Stimulated activated CD4-positive, alpha-beta T cell treated with anti-CD3 and anti-CD28 coated beads, Interleukin-15, amount 100 ng/mL, for 1 hour (primary cell): ENCODE data around the gene ARL5C.
"Not testable (repeated sequence)": the region's sequence is repeated elsewhere in the genome, so short reads cannot be mapped to it uniquely, and the experiment has no call there.

Source experiments
- DNase-seq, 2 donors: peaks; one replicate each; pipeline ENCODE4 v3.0.0-alpha.2; 2020; ENCODE audit warnings: low read depth in 1 of 2, low spot score in 1 of 2

ARL5C gene

GRCh38 chr17:39168503-39168902 lies 2.5 kb upstream of the ARL5C start:
- DNase-seq = not testable (repeated sequence)

GRCh38 chr17:39167476-39167875 lies 1.5 kb upstream of the ARL5C start:
- DNase-seq = no peak

- DNase-seq = no peak
Observed at GRCh38 chr17:39166437-39167335, 725 bp upstream of the ARL5C start.

GRCh38 chr17:39165178-39165840 lies 652 bp downstream of the ARL5C start:
- DNase-seq = no peak

- DNase-seq = peak; percentile 39 to 51
Observed at GRCh38 chr17:39164675-39165143, 1.3 kb downstream of the ARL5C start.

- DNase-seq = no peak
Observed at GRCh38 chr17:39161962-39162361, 4.0 kb downstream of the ARL5C start.

- DNase-seq = no peak
Observed at GRCh38 chr17:39158623-39159022, 7.3 kb downstream of the ARL5C start.

GRCh38 chr17:39156491-39156890 lies 9.5 kb downstream of the ARL5C start:
- DNase-seq = no peak

- DNase-seq = no peak
Observed at GRCh38 chr17:39155654-39156053, 10.3 kb downstream of the ARL5C start.

GRCh38 chr17:39153599-39154051 lies 12.3 kb downstream of the ARL5C start:
- DNase-seq = peak; percentile 90 to 92

- no peak for DNase-seq
Observed at GRCh38 chr17:39151943-39152818, 13.8 kb downstream of the ARL5C start.

GRCh38 chr17:39151150-39151942 lies 14.6 kb downstream of the ARL5C start, which contains the start of gene PLXDC1:
Gene PLXDC1, minus strand, starts transcription at chr17:39151637. Its CDS starts 200 bp downstream, at chr17:39151437.
- peak in 1 of 2 donors; percentile 12 for DNase-seq

- no peak for DNase-seq
Observed at GRCh38 chr17:39150795-39151149, 15.2 kb downstream of the ARL5C start.

GRCh38 chr17:39150104-39150634 lies 15.8 kb downstream of the ARL5C start:
- no peak for DNase-seq

- DNase-seq = no peak
Observed at GRCh38 chr17:39147221-39148185, 18.5 kb downstream of the ARL5C start.

GRCh38 chr17:39146273-39146672 lies 19.7 kb downstream of the ARL5C start:
- DNase-seq = no peak

GRCh38 chr17:39145143-39145542 lies 20.8 kb downstream of the ARL5C start:
- DNase-seq = no peak

GRCh38 chr17:39144416-39144840 lies 21.5 kb downstream of the ARL5C start:
- DNase-seq = no peak

GRCh38 chr17:39143552-39144093 lies 22.3 kb downstream of the ARL5C start:
- DNase-seq = no peak
